HepG2 (cell line): Measurements from ENCODE around the gene RELL1. TPM values are rescaled to one million over a fixed set of nuclear protein-coding genes. Genes with fewer than 3 reads are reported as not detected.

Experiments used
- AGO2 ChIP-seq: fragments of 200-400 bp; formaldehyde crosslinking; optimal IDR thresholded peaks from 2 replicates; pipeline ENCODE3; 2017; ENCODE audit warnings: mild to moderate bottlenecking, low read depth, low read length, moderate library complexity
- CHCHD3 ChIP-seq: sonication (generic); formaldehyde crosslinking; IDR thresholded peaks from 2 replicates; pipeline ENCODE4 v1.8.0; 2022; ENCODE audit warnings: mild to moderate bottlenecking, missing genetic modification reagents, moderate library complexity
- ELK4 ChIP-seq: sonication (generic); formaldehyde crosslinking; IDR thresholded peaks from 2 replicates; pipeline ENCODE4 v1.9.0; 2021; ENCODE audit warnings: missing genetic modification reagents, borderline replicate concordance
- KMT2A ChIP-seq: sonication (generic); formaldehyde crosslinking; IDR thresholded peaks from 2 replicates; pipeline ENCODE4 v1.4.0; 2020; ENCODE audit warnings: missing genetic modification reagents
- LRRFIP1 ChIP-seq: sonication (generic); formaldehyde crosslinking; conservative IDR thresholded peaks from 2 replicates; pipeline ENCODE4 v1.4.0; 2020; ENCODE audit warnings: missing genetic modification reagents
- NCOA5 ChIP-seq: sonication (generic); formaldehyde crosslinking; IDR thresholded peaks from 2 replicates; pipeline ENCODE4 v1.4.0; 2020; ENCODE audit warnings: missing genetic modification reagents
- NFE2L1 ChIP-seq: sonication (generic); formaldehyde crosslinking; IDR thresholded peaks from 2 replicates; pipeline ENCODE4 v1.4.0; 2020; ENCODE audit warnings: missing genetic modification reagents, mild to moderate bottlenecking, borderline replicate concordance
- RCOR2 ChIP-seq: IDR thresholded peaks from 2 replicates; pipeline ENCODE4 v1.6.1; 2016; ENCODE audit warnings: missing biosample characterization, missing genetic modification reagents
- SRY ChIP-seq: sonication (generic); formaldehyde crosslinking; IDR thresholded peaks from 2 replicates; pipeline ENCODE4 v1.8.0; 2022; ENCODE audit warnings: mild to moderate bottlenecking, missing genetic modification reagents
- ZBTB3 ChIP-seq: sonication (generic); formaldehyde crosslinking; IDR thresholded peaks from 2 replicates; pipeline ENCODE4 v1.4.0; 2020; ENCODE audit warnings: low read depth, mild to moderate bottlenecking, moderate library complexity, missing genetic modification reagents, borderline replicate concordance
- ZFP36L1 ChIP-seq: sonication (generic); formaldehyde crosslinking; IDR thresholded peaks from 2 replicates; pipeline ENCODE4 v1.8.0; 2022; ENCODE audit warnings: mild to moderate bottlenecking, missing genetic modification reagents, moderate library complexity
- ZMAT3 ChIP-seq: sonication (generic); formaldehyde crosslinking; conservative IDR thresholded peaks from 2 replicates; pipeline ENCODE4 v1.7.0; 2021; ENCODE audit warnings: missing genetic modification reagents
- ZNF550 ChIP-seq: sonication (generic); formaldehyde crosslinking; IDR thresholded peaks from 2 replicates; pipeline ENCODE4 v1.4.0; 2020; ENCODE audit warnings: mild to moderate bottlenecking, missing genetic modification reagents, borderline replicate concordance
- ZNF562 ChIP-seq: sonication (generic); formaldehyde crosslinking; IDR thresholded peaks from 2 replicates; pipeline ENCODE4 v1.8.0; 2022; ENCODE audit warnings: missing genetic modification reagents, borderline replicate concordance
- ZNF569 ChIP-seq: sonication (generic); formaldehyde crosslinking; IDR thresholded peaks from 2 replicates; pipeline ENCODE4 v1.5.0; 2020; ENCODE audit warnings: mild to moderate bottlenecking, missing genetic modification reagents, moderate library complexity, borderline replicate concordance
- ZNF614 ChIP-seq: IDR thresholded peaks from 2 replicates; pipeline ENCODE4 v1.6.1; 2018; ENCODE audit warnings: missing biosample characterization, missing genetic modification reagents, inconsistent platforms, borderline replicate concordance
- ZNF710 ChIP-seq: sonication (generic); formaldehyde crosslinking; IDR thresholded peaks from 2 replicates; pipeline ENCODE4 v1.5.0; 2020; ENCODE audit warnings: mild to moderate bottlenecking, missing genetic modification reagents, borderline replicate concordance
- ZSCAN29 ChIP-seq: sonication (generic); formaldehyde crosslinking; conservative IDR thresholded peaks from 2 replicates; pipeline ENCODE4 v1.4.0; 2020; ENCODE audit warnings: mild to moderate bottlenecking, missing genetic modification reagents
- polyA plus RNA-seq, 8 experiments: library from polyadenylated mRNA; depleted of rRNA in 3 of 8; stranded (reverse) in 7 of 8; unstranded in 1 of 8; fragments of >200 nt; fragmentation: Illumina TruSeq in 4 of 8; extraction: Trizol in 4 of 8; gene quantifications; 2 replicates each; pipeline versions ENCODE4 v1.2.1 to v1.2.3, GENCODE V29; 2011 to 2016; ENCODE audit warnings: low read depth in 4 of 8, missing spikeins in 1 of 8, mixed read lengths in 1 of 8; ENCODE audit not compliant: insufficient read depth in 1 of 8
- total RNA-seq, 5 experiments: library from RNA; depleted of rRNA; stranded (reverse); fragments of >200 nt; fragmentation: Illumina TruSeq; extraction: Trizol; gene quantifications; 2 replicates each; pipeline ENCODE4 v1.2.3, GENCODE V29; 2016; ENCODE audit warnings: low read depth in 1 of 5
- TF ChIP-seq, protein P1 (sequence below): sonication (generic); formaldehyde crosslinking; IDR thresholded peaks from 2 replicates; pipeline ENCODE4 v1.4.0; 2020; ENCODE audit warnings: low read depth, mild to moderate bottlenecking, missing genetic modification reagents
- TF ChIP-seq, protein P2 (sequence below): sonication (generic); formaldehyde crosslinking; IDR thresholded peaks from 2 replicates; pipeline ENCODE4 v1.9.0; 2021; ENCODE audit warnings: missing genetic modification reagents, borderline replicate concordance

RELL1 gene
- total and polyA plus RNA-seq, 2 of the 13 experiments (the other 11 are each of a cell fraction or from before 2014, with no cell fraction given): 8.4 to 58.4 TPM

GRCh38 chr4:37685823-37686372 is 278 bp downstream of the RELL1 start (continued):
- 0 out of 2 replicates have a peak, but pooled peaks have one; percentile 24 for TF ChIP-seq ZNF710 (CRISPR knock-in tag)
- no peak for TF ChIP-seq ZNF562 (CRISPR knock-in tag)
- no peak for TF ChIP-seq ZFP36L1 (CRISPR knock-in tag)
- TF ChIP-seq CHCHD3 (CRISPR knock-in tag): no peak
- TF ChIP-seq LRRFIP1: no peak
- no peak for TF ChIP-seq ZSCAN29 (CRISPR knock-in tag)
- TF ChIP-seq KMT2A (CRISPR knock-in tag): peak; percentile 90; the same call in 1 of the 2 replicates
- no peak for TF ChIP-seq NCOA5 (CRISPR knock-in tag)
- no peak; the same call in 1 of the 2 replicates for TF ChIP-seq SRY
- peak; percentile 26; the same call in 1 of the 2 replicates for TF ChIP-seq ZNF614 (CRISPR knock-in tag)
- TF ChIP-seq AGO2: peak; percentile 44
- no peak for TF ChIP-seq RCOR2
- no peak for TF ChIP-seq ELK4 (CRISPR knock-in tag)
- no peak for TF ChIP-seq ZNF550
- TF ChIP-seq, protein P1, sequence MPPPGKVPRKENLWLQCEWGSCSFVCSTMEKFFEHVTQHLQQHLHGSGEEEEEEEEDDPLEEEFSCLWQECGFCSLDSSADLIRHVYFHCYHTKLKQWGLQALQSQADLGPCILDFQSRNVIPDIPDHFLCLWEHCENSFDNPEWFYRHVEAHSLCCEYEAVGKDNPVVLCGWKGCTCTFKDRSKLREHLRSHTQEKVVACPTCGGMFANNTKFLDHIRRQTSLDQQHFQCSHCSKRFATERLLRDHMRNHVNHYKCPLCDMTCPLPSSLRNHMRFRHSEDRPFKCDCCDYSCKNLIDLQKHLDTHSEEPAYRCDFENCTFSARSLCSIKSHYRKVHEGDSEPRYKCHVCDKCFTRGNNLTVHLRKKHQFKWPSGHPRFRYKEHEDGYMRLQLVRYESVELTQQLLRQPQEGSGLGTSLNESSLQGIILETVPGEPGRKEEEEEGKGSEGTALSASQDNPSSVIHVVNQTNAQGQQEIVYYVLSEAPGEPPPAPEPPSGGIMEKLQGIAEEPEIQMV: no peak
- TF ChIP-seq, protein P2, sequence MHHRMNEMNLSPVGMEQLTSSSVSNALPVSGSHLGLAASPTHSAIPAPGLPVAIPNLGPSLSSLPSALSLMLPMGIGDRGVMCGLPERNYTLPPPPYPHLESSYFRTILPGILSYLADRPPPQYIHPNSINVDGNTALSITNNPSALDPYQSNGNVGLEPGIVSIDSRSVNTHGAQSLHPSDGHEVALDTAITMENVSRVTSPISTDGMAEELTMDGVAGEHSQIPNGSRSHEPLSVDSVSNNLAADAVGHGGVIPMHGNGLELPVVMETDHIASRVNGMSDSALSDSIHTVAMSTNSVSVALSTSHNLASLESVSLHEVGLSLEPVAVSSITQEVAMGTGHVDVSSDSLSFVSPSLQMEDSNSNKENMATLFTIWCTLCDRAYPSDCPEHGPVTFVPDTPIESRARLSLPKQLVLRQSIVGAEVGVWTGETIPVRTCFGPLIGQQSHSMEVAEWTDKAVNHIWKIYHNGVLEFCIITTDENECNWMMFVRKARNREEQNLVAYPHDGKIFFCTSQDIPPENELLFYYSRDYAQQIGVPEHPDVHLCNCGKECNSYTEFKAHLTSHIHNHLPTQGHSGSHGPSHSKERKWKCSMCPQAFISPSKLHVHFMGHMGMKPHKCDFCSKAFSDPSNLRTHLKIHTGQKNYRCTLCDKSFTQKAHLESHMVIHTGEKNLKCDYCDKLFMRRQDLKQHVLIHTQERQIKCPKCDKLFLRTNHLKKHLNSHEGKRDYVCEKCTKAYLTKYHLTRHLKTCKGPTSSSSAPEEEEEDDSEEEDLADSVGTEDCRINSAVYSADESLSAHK (CRISPR knock-in tag): no peak
- TF ChIP-seq ZBTB3 (CRISPR knock-in tag): no peak; the same call in 1 of the 2 replicates
- TF ChIP-seq NFE2L1 (CRISPR knock-in tag): no peak
- no peak for TF ChIP-seq ZNF569 (CRISPR knock-in tag)
- TF ChIP-seq ZMAT3 (CRISPR knock-in tag): 0 out of 2 replicates have a peak, but pooled peaks have one; percentile 63
